Neural cell (in vitro differentiated cells): ENCODE data around the gene CUBN.

Source experiments
- CTCF ChIP-seq: fragments of 450-650 bp; IDR thresholded peaks from 2 replicates; pipeline ENCODE4 v1.5.1; 2014; ENCODE audit warnings: antibody characterized with exemption, mild to moderate bottlenecking, moderate library complexity; ENCODE audit not compliant: poor library complexity, severe bottlenecking
- EZH2 ChIP-seq: fragments of 200-600, 300-800 bp; shearing (Covaris generic), sonication (generic); IDR thresholded peaks from 2 replicates; pipeline ENCODE4 v1.6.1; 2014; ENCODE audit warnings: antibody characterized with exemption, low read length, borderline replicate concordance, mild to moderate bottlenecking; ENCODE audit not compliant: insufficient read depth, poor library complexity, severe bottlenecking

GRCh38 chr10:17004801-17005380 is 124.7 kb downstream of the CUBN start:
- no peak for TF ChIP-seq CTCF
- no peak for TF ChIP-seq EZH2
